DND-41 (cell line): ENCODE data around the gene MYH11.

Source experiments
- ATAC-seq: fragments of 200-7000 bp; cut with Tn5 transposase; 3 replicates; pipeline ENCODE4 v1.9.1; 2021; ENCODE audit warnings: low read depth; ENCODE audit not compliant: insufficient read depth
- DNase-seq: peaks from one replicate; pipeline ENCODE4 v3.0.0-alpha.2; 2020
- H2AFZ ChIP-seq: 2 replicates; pipeline ENCODE4 v1.6.0; 2012; ENCODE audit warnings: low read depth, low read length
- H3K27ac ChIP-seq: 2 replicates; pipeline ENCODE4 v1.5.1; 2012; ENCODE audit warnings: low read length, inconsistent platforms
- H3K27me3 ChIP-seq: fragments of 200-600 bp; sonication (generic); 2 replicates; pipeline ENCODE4 v1.6.0; 2012; ENCODE audit warnings: low read length, mild to moderate bottlenecking, inconsistent platforms; ENCODE audit not compliant: insufficient read depth, poor library complexity
- H3K36me3 ChIP-seq: 2 replicates; pipeline ENCODE4 v1.5.1; 2012; ENCODE audit warnings: low read length, inconsistent platforms; ENCODE audit not compliant: insufficient read depth
- H3K4me1 ChIP-seq: 2 replicates; pipeline ENCODE4 v1.5.1; 2012; ENCODE audit warnings: mild to moderate bottlenecking, low read length; ENCODE audit not compliant: insufficient read depth
- H3K4me2 ChIP-seq: 2 replicates; pipeline ENCODE4 v1.6.0; 2012; ENCODE audit warnings: mild to moderate bottlenecking, moderate library complexity, low read length, inconsistent platforms; ENCODE audit not compliant: insufficient read depth
- H3K4me3 ChIP-seq, 2 experiments: fragments of 200-600 bp in 1 of 2; shearing (Covaris generic) in 1 of 2; 2 replicates each; pipeline ENCODE4 v1.5.1; 2012 to 2016; ENCODE audit warnings: inconsistent platforms in 2 of 2, low read length in 2 of 2, mild to moderate bottlenecking in 2 of 2, low read depth in 1 of 2, moderate library complexity in 1 of 2
- H3K79me2 ChIP-seq: 2 replicates; pipeline ENCODE4 v1.6.0; 2012; ENCODE audit warnings: low read length, inconsistent platforms; ENCODE audit not compliant: insufficient read depth
- H3K9ac ChIP-seq: 2 replicates; pipeline ENCODE4 v1.6.0; 2012; ENCODE audit warnings: low read depth, mild to moderate bottlenecking, inconsistent platforms, low read length, moderate library complexity
- H3K9me3 ChIP-seq: 2 replicates; pipeline ENCODE4 v1.5.1; 2012; ENCODE audit warnings: low read length, moderate library complexity, mild to moderate bottlenecking, inconsistent platforms; ENCODE audit not compliant: insufficient read depth, severe bottlenecking
- H4K20me1 ChIP-seq: 2 replicates; pipeline ENCODE4 v1.6.0; 2012; ENCODE audit warnings: low read length; ENCODE audit not compliant: insufficient read depth
- CTCF ChIP-seq: IDR thresholded peaks from 2 replicates; pipeline ENCODE4 v1.5.1; 2012; ENCODE audit warnings: borderline replicate concordance, low read length, moderate library complexity, mild to moderate bottlenecking; ENCODE audit not compliant: poor library complexity, severe bottlenecking; ENCODE audit errors: extremely low read depth
- EZH2 ChIP-seq: IDR thresholded peaks from 3 replicates; pipeline ENCODE4 v1.6.1; 2012; ENCODE audit warnings: borderline replicate concordance, low read depth, mild to moderate bottlenecking, moderate library complexity, low read length, inconsistent platforms; ENCODE audit not compliant: severe bottlenecking

The MYH11 gene

DNA sequence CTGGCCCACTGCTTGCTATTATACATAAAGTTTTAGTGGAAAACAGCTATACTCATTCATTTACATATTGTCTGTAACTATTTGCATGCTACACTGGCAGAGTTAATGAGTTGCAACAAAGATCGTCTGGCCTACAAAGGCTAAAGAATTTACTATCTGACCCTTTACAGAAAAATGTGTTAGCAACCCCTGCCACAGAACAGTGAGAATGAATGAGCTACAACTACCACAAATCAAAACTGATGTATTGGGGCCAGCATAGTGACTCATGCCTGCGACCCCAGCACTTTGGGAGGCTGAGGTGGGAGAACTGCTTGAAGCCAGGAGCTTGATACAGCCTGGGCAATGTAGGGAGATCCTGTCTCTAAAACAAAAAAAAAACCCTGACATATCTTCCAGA is 92.7 kb downstream of the MYH11 start:
- ATAC-seq (no peak), DNase-seq (no peak)
- no peak overlapping the region for H3K9ac ChIP-seq
- no peak overlapping the region for H2AFZ ChIP-seq
- H3K9me3 ChIP-seq = peaks cover 2% of the 10 kb centered on the region
- H3K4me2 ChIP-seq = no peak overlapping the region
- no peaks in the 10 kb centered on the region for H3K36me3 ChIP-seq
- no peak overlapping the region for H3K27ac ChIP-seq
- no peaks in the 10 kb centered on the region for H3K4me1 ChIP-seq
- no peak for TF ChIP-seq EZH2
- TF ChIP-seq CTCF = no peak
- H3K4me3 ChIP-seq = no peak overlapping the region
- H4K20me1 ChIP-seq = no peaks in the 10 kb centered on the region
- no peaks in the 10 kb centered on the region for H3K79me2 ChIP-seq
- H3K27me3 ChIP-seq = peaks cover 3% of the 10 kb centered on the region

GRCh38 chr16:15760129-15760528 is 96.7 kb downstream of the MYH11 start:
- Histone ChIP-seq H4K20me1 (no peaks in the 10 kb centered on the region), H3K79me2 (no peaks in the 10 kb centered on the region), H3K9ac (no peak overlapping the region), H3K27ac (no peak overlapping the region), H3K4me3 (no peak overlapping the region), H3K4me1 (no peaks in the 10 kb centered on the region), H3K36me3 (no peaks in the 10 kb centered on the region), H2AFZ (no peak overlapping the region), H3K27me3 (peaks cover 3% of the 10 kb centered on the region), H3K4me2 (no peak overlapping the region), H3K9me3 (no peaks in the 10 kb centered on the region)
- TF ChIP-seq CTCF (no peak), EZH2 (no peak)
- ATAC-seq = no peak
- no peak for DNase-seq

DNA sequence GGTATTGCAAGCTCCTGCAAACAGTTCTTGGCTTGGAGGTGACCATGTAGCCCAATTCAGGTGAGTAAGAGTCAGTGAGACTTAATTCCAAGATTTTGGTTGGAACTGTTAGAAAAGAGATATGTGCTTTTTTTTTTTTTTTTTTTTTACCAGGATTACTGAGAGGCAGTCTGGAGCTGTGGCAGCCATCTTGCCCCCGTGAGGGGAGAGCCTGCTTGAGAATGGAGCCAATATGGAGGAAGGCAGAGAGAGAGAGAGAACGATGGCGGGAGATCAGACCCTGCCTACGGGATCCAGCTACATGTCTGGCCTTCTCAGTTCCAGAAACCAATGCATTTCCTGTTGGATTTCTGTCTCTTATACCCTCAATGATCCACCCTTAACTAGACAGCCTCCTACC is 97.8 kb downstream of the MYH11 start:
- Histone ChIP-seq H2AFZ (no peak overlapping the region), H3K4me2 (no peak overlapping the region), H4K20me1 (no peaks in the 10 kb centered on the region), H3K27ac (no peak overlapping the region), H3K9ac (no peak overlapping the region), H3K4me1 (no peaks in the 10 kb centered on the region), H3K36me3 (no peaks in the 10 kb centered on the region), H3K27me3 (peaks cover 3% of the 10 kb centered on the region), H3K9me3 (no peaks in the 10 kb centered on the region), H3K4me3 (no peak overlapping the region), H3K79me2 (no peaks in the 10 kb centered on the region)
- no peak for TF ChIP-seq EZH2
- no peak for TF ChIP-seq CTCF
- ATAC-seq (no peak), DNase-seq (no peak)

DNA sequence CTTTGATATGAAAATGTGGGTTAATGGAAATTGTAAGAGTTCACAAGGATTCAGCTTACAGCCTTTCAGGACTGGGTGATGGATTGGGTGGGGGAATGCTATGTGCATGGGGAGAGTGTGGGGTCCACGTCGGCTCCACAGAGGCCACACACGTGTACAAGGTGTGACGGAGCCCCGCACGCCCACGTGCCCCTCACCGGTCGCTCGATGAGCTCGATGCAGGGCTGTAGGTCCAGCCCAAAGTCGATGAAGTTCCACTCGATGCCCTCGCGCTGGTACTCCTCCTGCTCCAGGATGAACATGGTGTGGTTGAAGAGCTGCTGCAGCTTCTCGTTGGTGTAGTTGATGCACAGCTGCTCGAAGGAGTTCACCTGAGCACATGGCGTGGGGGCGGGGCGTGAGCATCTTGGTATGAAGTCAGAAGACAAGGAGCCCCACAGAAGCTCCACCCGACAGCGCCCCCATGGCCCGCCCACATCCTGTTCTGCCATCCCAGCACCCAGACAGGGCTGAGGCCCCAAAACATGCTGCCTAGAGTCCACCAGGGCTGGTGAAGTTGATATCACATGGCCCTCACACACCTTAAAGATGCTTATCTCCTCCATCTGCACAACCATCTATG is 99.1 kb downstream of the MYH11 start:
- DNase-seq = peak; percentile 55
- Histone ChIP-seq H4K20me1 (no peaks in the 10 kb centered on the region), H3K36me3 (no peaks in the 10 kb centered on the region), H3K27me3 (no peaks in the 10 kb centered on the region), H3K27ac (no peak overlapping the region), H3K4me3 (no peak overlapping the region), H3K9ac (no peak overlapping the region), H3K9me3 (no peaks in the 10 kb centered on the region), H3K4me1 (no peaks in the 10 kb centered on the region), H3K79me2 (no peaks in the 10 kb centered on the region), H2AFZ (no peak overlapping the region), H3K4me2 (no peak overlapping the region)
- TF ChIP-seq CTCF = peak; percentile 10
- TF ChIP-seq EZH2 = no peak
- ATAC-seq = peak; percentile 71
